ENCODE data around the gene EBI3.

- TF ChIP-seq CTCF (IDR thresholded peaks at IDR 0.05; ENCODE audit: control extremely low read depth in 1 of 3, insufficient read depth in 1 of 3, low read depth in 1 of 3, low read length in 3 of 3) = no peak
- no peak for TF ChIP-seq EP300 (IDR thresholded peaks at IDR 0.05; ENCODE audit: borderline replicate concordance in 1 of 2, low read depth in 2 of 2, low read length in 2 of 2)
- TF ChIP-seq RNF2 (IDR thresholded peaks at IDR 0.05; ENCODE audit: borderline replicate concordance, low read depth, low read length, missing control alignments, poor library complexity, severe bottlenecking) = no peak
- no peak for TF ChIP-seq SP1 (IDR thresholded peaks at IDR 0.05; ENCODE audit: low read depth, low read length)
- no peak for TF ChIP-seq POLR2A (IDR thresholded peaks at IDR 0.05; ENCODE audit: control extremely low read depth in 1 of 2, low read depth in 2 of 2, low read length in 2 of 2)
- TF ChIP-seq TAF1 (IDR thresholded peaks at IDR 0.05; ENCODE audit: low read depth, low read length) = no peak
- no peak for TF ChIP-seq ZNF274 (IDR thresholded peaks at IDR 0.05; ENCODE audit: borderline replicate concordance, extremely low read depth, low read length)
- no peak for TF ChIP-seq EZH2 (IDR thresholded peaks at IDR 0.05; ENCODE audit: low read depth, low read length, severe bottlenecking)
- no peak for TF ChIP-seq SRF (IDR thresholded peaks at IDR 0.05; ENCODE audit: low read depth, low read length)
- TF ChIP-seq ATF3 (IDR thresholded peaks at IDR 0.05; ENCODE audit: insufficient read depth, low read depth, low read length) = no peak
- TF ChIP-seq SIN3A (conservative IDR thresholded peaks at IDR 0.05 in 1 of 2, IDR thresholded peaks at IDR 0.05 in 1 of 2; ENCODE audit: low read depth in 1 of 2, low read length in 2 of 2) = no peak
- TF ChIP-seq MAX (IDR thresholded peaks at IDR 0.05) = no peak
Observed at GRCh38 chr19:4213116-4213515, 16.2 kb upstream of the EBI3 start.

Measured in H1 (cell line).